Lung (tissue), 12 donors: ENCODE data around the gene ASIC1. TPM values are rescaled to one million over a fixed set of nuclear protein-coding genes. Genes with fewer than 3 reads are reported as not detected.

Experiments
- ATAC-seq: fragments of 200-7000 bp; cut with Tn5 transposase; one replicate; pipeline ENCODE4 v1.9.1; 2020; ENCODE audit warnings: moderate number of reproducible peaks; ENCODE audit not compliant: insufficient read depth, low FRiP score
- DNase-seq, 3 donors: peaks; one replicate each; pipeline ENCODE4 v3.0.0-alpha.2; 2013 to 2017
- H3K27ac ChIP-seq, 2 donors: one replicate each; pipeline ENCODE4 v1.5.1; 2013; ENCODE audit warnings: mild to moderate bottlenecking in 2 of 2, moderate library complexity in 2 of 2, control low read depth in 1 of 2, inconsistent platforms in 1 of 2, low read depth in 1 of 2, low read length in 1 of 2
- H3K27me3 ChIP-seq, 3 donors: one replicate each; pipeline ENCODE4 v1.5.1; 2013; ENCODE audit warnings: low read length in 2 of 3; ENCODE audit not compliant: control insufficient read depth in 3 of 3, insufficient read depth in 3 of 3
- H3K36me3 ChIP-seq, 4 donors: one replicate each; pipeline ENCODE4 v1.5.1; 2013; ENCODE audit warnings: low read length in 4 of 4, mild to moderate bottlenecking in 1 of 4, moderate library complexity in 1 of 4; ENCODE audit not compliant: control insufficient read depth in 4 of 4, insufficient read depth in 4 of 4
- H3K4me1 ChIP-seq, 5 donors: one replicate each; pipeline ENCODE4 v1.5.1; 2013; ENCODE audit warnings: low read length in 5 of 5, mild to moderate bottlenecking in 2 of 5, moderate library complexity in 1 of 5; ENCODE audit not compliant: control insufficient read depth in 5 of 5, insufficient read depth in 5 of 5
- H3K4me3 ChIP-seq: one replicate; pipeline ENCODE4 v1.5.1; 2013; ENCODE audit warnings: mild to moderate bottlenecking, control low read depth, moderate library complexity
- H3K9ac ChIP-seq, 2 donors: one replicate each; pipeline ENCODE4 v1.5.1; 2013; ENCODE audit warnings: low read length in 2 of 2, control low read depth in 1 of 2; ENCODE audit not compliant: insufficient read depth in 1 of 2
- H3K9me3 ChIP-seq, 4 donors: one replicate each; pipeline ENCODE4 v1.5.1; 2013; ENCODE audit warnings: low read length in 3 of 4, mild to moderate bottlenecking in 1 of 4, moderate library complexity in 1 of 4; ENCODE audit not compliant: control insufficient read depth in 4 of 4, insufficient read depth in 3 of 4
- WGBS, 2 donors: extraction: QIAGEN DNeasy Blood & Tissue Kit; methylation state at CpG; one replicate each; pipeline ENCODE4 v1.1.7; 2013; 5-methylcytosine and 5-hydroxymethylcytosine counted together
- polyA plus RNA-seq, 2 donors: library from polyadenylated mRNA; stranded (reverse); fragments of 200-250 nt; gene quantifications; one replicate each; pipeline ENCODE4 v1.2.1, GENCODE V29; 2013
- total RNA-seq, 2 donors: library from RNA; depleted of rRNA in 1 of 2; stranded (reverse); fragments of >200 nt in 1 of 2; gene quantifications; one replicate each; pipeline ENCODE4 v1.2.1, GENCODE V29; 2014 to 2021
- TF ChIP-seq, protein P1 (sequence below): IDR thresholded peaks from 2 replicates; pipeline ENCODE4 v1.5.1; 2012; ENCODE audit warnings: mild to moderate bottlenecking; ENCODE audit errors: control extremely low read depth, extremely low read depth
- donor health status: control.
- donor health status: control.
- donor health status: Bipolar disorder and iron deficiency.
- donor health status: healthy.
- donor health status: DM: yes; HTN: yes; CAD: no.

The ASIC1 gene
- total and polyA plus RNA-seq, 4 donors: 0.41 to 2.0 (median 1.3) TPM

DNA sequence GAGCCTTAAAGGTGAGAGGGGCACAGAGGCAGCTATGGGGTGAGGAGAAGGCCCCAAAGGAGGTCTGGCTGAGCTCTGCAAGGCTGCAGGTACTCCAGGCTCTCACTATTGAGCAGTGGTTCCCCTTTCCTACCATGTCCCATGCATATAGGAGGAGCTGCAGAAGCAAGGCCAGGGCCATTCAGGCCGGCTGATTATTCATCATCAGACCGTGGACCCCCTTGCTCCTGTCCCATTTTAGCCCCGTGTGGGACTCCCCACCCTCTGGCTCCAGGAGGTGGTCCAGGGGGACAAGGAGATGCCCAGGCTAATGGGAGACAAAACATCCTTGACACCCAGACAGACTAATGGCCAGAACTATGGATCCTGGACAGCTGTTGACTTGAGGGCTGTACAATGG lies 49.5 kb downstream of the ASIC1 start:
- Histone ChIP-seq H3K4me3 (no peak overlapping the region), H3K9ac (no peak overlapping the region), H3K36me3 (no peaks in the 10 kb centered on the region), H3K27ac (no peak overlapping the region), H3K9me3 (no peaks in the 10 kb centered on the region), H3K27me3 (no peaks in the 10 kb centered on the region), H3K4me1 (peaks cover 0 to 13% (median 0%) of the 10 kb centered on the region in 5 donors)
- DNase-seq (no peak), ATAC-seq (no peak)
- TF ChIP-seq, protein P1, sequence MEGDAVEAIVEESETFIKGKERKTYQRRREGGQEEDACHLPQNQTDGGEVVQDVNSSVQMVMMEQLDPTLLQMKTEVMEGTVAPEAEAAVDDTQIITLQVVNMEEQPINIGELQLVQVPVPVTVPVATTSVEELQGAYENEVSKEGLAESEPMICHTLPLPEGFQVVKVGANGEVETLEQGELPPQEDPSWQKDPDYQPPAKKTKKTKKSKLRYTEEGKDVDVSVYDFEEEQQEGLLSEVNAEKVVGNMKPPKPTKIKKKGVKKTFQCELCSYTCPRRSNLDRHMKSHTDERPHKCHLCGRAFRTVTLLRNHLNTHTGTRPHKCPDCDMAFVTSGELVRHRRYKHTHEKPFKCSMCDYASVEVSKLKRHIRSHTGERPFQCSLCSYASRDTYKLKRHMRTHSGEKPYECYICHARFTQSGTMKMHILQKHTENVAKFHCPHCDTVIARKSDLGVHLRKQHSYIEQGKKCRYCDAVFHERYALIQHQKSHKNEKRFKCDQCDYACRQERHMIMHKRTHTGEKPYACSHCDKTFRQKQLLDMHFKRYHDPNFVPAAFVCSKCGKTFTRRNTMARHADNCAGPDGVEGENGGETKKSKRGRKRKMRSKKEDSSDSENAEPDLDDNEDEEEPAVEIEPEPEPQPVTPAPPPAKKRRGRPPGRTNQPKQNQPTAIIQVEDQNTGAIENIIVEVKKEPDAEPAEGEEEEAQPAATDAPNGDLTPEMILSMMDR: no peak
- WGBS, 2 donors: 75% methylated on average over 3 of the region's 3 CpGs

DNA sequence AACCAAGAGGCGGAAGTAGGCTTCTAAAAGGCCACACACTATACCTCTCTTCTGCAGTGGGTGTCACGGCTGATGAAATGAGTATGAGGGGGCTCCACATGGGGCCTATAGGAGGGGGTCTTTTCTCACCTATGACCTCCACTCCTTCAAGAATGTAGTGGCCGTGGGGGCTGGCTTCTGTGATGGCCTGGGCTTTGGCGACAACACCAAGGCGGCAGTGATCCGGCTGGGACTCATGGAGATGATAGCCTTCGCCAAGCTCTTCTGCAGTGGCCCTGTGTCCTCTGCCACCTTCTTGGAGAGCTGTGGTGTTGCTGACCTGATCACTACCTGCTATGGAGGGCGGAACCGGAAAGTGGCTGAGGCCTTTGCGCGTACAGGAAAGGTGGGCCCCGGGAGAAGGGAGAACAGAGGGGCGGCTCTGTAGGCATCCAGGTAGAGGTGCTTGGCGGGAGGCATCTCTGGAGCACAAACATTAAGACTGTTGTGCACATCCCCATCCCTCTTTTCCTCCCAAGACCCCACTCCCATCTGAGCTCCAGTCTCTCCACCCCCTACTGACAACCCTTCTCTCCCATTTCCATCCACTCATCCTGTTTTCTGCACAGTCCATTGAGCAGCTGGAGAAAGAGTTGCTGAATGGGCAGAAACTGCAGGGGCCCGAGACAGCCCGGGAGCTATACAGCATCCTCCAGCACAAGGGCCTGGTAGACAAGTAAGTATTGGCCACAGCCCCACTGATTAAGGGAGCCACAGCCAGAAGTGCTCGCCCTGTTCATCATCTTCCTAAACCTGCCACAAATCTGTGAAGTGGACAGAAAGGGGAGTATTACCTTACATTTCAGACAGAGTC lies 50.2 kb downstream of the ASIC1 start:
- Histone ChIP-seq H3K4me3 (no peak overlapping the region), H3K9ac (no peak overlapping the region), H3K9me3 (no peaks in the 10 kb centered on the region), H3K36me3 (peaks cover 0 to 3% (median 0%) of the 10 kb centered on the region in 4 donors), H3K4me1 (peaks cover 0 to 13% (median 0%) of the 10 kb centered on the region in 5 donors), H3K27ac (no peak overlapping the region), H3K27me3 (no peaks in the 10 kb centered on the region)
- TF ChIP-seq, protein P1: no peak
- 95 to 97% methylated on average over 17 of the region's 17 CpGs for WGBS, 2 donors
- DNase-seq: no peak
- no peak for ATAC-seq

- TF ChIP-seq, protein P1: no peak
- Histone ChIP-seq H3K36me3 (peaks cover 0 to 3% (median 0%) of the 10 kb centered on the region in 4 donors), H3K27me3 (no peaks in the 10 kb centered on the region), H3K9me3 (no peaks in the 10 kb centered on the region), H3K4me1 (peaks cover 0 to 12% (median 0%) of the 10 kb centered on the region in 5 donors), H3K9ac (no peak overlapping the region), H3K4me3 (no peak overlapping the region), H3K27ac (peak overlapping the region; percentile 73 to 88)
- ATAC-seq (no peak), DNase-seq (no peak)
- WGBS, 2 donors: 95 to 98% methylated on average over 3 of the region's 3 CpGs
Measured at GRCh38 chr12:50109319-50109718, 51.9 kb downstream of the ASIC1 start.
